Measurements from ENCODE around the gene RCVRN.

The RCVRN gene

DNA sequence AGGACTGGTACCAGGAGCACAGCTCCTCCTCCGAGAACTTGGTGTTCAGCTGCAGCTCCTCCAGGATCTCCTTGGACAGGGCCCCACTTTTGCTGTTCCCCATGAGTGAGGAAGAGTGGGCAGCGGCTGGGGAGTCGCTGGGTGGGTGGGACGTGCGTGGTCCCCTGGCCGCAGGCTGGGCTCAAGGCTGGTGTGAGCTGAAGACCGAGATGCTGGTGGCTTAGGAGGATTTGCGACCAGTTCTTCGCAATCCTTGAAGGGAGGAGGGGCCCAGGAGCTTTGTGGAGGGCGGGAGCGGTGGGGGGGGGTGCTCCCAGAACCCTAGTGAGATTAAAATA lies at the start of gene RCVRN:
Gene RCVRN, minus strand, starts transcription at position 194 of the 338 bp plus-strand sequence. Its CDS starts 91 bp downstream, at position 103.
- no peak for DNase-seq

DNA sequence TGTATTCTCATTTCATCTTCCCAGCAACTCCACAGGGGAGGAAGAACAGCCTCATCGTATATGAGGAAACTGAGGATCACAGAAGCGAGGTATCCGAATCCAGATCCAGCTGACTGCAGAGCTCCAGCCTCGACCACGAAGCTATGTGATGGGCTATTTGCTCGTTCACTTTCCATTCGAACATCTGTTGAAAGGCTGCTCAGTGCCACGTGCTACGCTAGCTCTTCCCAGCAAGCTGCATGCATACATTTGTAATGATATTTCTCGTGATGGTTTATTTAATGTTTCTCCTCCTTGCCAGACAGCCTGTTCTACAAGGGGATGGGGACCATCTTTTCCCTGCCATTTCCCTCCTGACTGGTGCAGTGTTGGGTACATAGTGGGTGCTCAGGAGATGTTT lies 48.4 kb upstream of the RCVRN start:
- DNase-seq = no peak

DNA sequence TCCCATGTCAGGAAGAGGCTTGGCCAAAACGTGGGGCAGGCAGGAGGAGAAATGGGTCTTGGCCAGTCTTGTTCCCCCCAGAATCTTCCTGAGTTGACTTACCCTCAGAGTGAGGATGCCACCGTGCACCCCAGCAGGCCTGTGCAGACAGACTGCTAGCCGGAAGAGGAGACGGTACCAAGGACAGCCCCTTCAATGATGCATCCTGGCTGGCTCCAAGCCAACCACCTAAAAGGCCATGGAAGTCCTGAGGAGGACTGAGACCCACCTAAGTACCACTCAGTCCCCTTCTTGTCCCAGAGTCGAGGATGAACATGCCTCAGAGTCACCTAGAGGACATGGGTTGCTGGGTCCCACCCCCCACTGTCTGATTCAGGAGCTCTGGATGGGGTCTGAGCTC lies 46.7 kb upstream of the RCVRN start:
- no peak for DNase-seq

DNA sequence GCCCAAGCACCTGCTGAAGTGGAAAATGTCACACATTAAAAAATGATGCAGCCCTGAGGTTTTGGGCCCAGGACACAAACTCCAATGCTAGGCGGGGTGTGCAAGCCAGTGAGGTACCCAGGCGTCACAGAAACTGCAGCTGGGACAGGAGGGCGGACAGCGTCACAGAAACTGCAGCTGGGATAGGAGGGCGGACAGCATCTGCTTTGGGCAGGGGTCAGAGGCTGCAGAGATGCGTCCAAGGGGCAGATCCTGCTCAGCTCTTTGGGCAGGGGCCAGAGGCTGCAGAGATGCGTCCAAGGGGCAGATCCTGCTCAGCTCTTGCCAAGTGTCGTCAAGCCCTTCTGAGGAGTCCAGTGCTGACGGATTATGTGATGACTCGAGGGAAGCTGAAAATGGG lies 43.9 kb upstream of the RCVRN start:
- DNase-seq = no peak

DNA sequence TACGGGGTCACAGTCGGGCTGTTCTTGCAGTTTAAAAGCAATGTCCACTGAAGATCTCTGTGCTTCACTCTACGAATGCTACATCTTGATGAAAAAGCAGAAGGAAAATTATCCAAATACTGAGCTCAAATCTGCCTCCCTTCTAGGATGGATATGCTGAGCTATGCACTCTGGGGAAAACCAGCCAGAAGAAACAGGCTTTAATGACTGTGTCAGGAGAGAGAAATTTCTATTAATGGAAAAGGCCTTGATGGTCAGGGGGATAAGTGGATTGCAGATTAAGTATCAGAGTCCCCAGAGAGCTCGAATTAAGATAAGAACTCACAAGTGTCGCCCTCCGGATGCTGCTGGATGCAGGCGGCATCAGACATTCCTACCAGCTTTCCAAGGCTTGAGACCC lies 39.6 kb upstream of the RCVRN start:
- DNase-seq = no peak

DNA sequence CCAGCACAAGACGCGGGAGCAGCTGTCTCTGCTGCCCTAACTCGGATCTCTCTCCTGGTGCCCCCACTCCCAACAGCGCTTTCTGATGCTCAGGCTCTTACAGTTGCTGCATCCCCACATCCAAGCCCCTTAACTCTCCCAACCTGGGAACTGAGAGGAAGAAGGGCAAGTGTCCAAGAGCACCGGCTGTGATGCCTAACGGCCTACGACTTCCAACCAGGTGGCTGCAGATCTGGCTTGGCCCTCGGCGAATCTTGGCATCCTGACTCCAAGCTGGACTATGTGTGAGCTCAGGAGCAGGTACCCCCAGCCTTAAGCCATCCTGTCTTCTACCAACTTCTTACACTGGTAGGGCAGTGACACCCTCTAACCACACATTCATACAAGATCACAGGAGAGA lies 38.3 kb upstream of the RCVRN start:
- no peak for DNase-seq

DNA sequence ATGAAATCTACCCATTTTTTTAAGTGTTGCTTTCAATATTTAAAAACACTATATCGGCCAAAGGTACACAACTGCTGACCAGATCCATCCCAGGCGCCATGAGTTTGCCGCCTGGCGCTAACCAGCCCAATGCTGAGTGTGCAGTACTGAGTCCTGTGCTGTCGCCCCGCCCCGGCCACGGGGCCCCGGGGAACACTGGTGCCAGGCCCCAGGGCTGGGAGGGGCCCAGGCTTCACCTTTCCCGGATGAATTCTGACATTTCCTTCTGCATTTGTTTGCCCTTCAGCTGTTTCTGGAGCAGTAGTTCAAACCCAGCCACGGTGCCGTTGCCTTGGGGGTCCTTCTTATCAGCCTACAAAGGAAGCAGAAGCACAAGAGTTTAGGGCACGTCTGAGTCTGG lies 37.8 kb upstream of the RCVRN start:
- no peak for DNase-seq

DNA sequence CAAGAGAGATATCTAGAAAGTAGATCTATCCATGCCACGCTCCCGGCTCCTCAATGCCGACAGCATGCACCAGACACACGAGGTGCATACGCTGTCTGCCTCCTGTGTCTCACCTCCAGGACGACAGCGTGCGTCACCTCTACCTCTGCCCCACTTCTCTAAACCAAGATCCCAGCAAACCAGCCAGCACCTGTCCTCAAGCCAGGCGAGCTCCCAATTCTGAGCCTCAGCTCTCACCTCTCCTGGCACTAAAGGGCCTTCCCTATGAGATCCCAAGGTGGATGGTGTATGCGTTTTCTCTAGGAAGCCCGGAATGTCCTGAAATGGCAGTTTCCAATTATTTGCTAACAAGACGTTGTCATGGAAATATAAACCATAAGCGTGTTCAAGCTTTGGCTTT lies 36.2 kb upstream of the RCVRN start:
- no peak for DNase-seq

DNA sequence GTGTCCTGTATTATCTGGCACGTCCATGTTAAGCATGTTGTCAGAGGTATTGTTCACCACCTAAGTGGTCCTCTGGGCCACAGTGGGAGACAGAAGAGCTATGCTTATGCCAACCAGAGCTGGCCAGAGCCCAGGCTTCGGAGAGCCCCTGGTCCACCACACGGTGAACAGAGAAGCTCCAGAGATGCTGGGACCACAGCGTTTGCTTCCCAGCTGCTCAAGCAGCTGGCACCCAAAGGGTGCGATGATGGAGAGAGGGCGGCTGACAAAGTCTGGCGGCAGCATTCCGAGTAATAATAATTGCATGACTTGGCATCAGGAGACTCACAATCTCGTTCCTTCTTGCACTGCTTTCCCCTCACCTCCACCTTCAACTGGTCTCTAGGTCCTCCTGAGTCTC lies 35.8 kb upstream of the RCVRN start:
- DNase-seq = no peak

DNA sequence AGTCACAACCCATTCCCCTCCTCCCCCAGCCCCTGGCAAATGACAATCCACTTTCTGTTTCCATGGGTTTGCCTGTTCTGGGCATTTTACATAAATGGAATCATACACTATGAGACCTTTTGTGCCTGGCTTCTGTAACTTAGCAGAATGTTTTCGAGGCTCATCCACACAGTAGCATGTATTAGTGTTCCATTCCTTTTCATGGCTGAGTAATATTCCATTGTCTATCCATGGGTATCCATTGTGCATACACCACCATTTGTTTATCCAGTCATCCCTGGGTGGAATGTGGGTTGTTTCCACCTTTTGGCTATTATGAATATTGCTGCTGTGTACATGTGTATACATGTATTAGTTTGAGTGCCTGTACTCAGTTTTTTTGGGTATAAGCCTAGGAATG lies 33.7 kb upstream of the RCVRN start:
- DNase-seq = no peak

DNA sequence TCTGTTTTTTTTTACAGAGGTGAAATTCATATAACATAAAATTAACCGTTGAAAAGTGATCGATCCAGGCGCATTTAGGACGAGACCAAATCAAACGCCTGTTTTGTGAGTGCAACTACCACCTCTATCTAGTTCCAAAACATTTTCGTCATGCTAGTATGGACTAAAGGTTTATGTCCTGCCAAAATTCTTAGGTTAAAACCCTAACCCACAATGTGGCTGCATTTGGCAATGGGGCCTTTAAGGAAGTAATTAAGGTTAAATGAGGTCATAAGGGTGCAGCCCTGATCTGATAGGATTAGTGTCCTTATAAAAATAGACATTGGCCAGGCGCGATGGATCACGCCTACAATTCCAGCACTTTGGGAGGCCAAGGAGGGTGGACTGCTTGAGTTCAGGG lies 32.8 kb upstream of the RCVRN start:
- DNase-seq = no peak

DNA sequence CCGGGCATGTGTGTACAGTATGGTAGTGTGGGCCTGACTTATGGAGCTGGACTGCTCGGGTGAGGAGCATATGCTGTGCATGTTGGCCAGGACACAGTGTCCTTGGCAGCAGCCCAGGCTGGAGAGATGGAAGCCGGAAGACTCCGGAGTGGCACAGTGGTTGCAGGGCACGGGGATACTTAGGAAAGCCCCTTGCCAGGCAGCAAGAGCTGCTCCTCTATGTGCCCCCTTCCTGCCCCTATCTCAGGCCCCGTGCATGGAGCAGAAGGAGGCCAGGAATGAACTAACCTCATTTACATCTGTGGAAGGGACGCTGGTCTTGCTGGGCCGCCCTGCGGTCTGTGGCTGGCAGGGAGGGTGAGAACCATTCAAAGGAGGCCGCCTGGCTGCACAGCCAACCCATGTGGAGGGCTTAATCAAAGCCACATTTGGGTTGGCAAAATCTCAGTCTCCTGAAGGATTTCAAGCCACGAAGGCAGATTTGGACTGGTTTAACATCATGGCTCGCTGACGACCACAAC lies 32.2 kb upstream of the RCVRN start:
- no peak for DNase-seq

DNA sequence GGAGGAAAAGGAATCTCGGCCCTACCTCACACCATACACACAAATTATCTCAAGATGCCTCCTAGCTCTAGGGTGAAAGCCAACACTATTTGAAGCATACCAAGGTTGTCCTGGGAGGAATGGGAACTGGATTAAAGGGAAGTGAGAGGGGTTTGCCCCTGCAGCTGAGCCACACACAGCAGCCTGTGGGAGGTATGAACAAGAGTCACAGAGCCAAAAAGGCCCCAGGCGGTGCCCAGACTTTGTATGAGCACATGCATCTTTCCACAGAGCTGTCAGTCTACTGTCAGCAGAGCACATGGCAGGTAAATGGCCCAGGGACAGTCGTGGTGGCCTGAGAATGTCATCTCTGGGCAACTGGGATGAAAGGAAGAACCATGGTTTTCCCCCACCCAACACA lies 31.0 kb upstream of the RCVRN start:
- DNase-seq = no peak

DNA sequence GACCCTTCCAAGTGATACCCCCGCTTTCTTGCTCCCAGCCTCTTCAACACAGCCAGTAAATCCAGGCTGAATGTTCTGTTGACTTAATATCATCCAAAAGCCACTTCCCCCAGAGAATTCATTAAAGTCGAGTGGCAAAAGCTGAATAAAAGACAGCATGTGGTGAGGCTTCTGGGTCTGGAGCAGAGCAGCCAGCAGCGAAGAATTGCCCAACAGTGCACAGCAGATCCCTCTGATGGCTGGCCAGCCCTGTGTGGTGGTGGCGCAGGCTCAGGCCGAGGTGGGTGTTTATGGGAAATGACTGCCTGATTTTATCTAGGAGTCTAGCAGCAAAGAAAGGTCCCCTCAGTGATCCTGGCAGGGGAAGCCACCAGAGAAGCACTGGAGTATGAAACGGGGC lies 30.3 kb upstream of the RCVRN start:
- no peak for DNase-seq

DNA sequence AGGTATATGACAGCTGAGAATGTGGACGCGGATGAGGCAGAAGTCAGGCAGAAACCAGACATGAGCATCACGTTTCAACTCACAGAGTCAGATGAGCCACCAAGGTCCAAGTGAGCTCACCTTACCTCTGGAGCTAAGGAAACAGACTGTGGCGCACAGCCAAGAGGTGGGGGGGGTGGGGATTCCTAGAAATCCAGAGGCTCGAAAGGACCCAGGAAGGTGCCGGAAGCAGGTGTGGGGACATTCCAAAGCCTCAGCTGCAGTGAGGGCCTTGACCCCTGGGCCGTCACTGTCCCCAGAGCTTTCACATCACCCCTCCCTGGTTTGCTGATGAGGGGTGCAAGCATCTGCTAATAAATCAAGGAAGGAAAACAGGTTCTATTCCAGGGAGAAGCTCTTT lies 29.3 kb upstream of the RCVRN start:
- DNase-seq = no peak

DNA sequence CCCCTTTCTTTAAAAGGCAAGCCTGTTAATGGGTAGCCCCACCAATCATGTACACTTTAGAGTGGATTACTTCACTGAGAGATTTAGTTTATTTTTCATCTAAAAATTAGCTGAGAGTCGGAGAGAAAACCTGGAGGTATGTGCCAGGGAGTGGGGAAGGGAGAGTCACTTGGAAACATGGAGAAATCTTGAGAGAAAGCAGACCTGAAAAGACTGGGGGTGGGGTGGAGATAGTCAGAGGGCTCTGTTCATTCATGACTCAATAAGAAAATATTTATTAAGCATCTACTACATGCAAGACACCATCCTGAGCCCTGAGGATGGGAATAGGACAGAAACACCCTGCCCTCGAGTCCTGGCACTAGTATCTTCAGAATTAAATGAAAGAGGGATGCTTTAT lies 27.4 kb upstream of the RCVRN start:
- DNase-seq = no peak

DNA sequence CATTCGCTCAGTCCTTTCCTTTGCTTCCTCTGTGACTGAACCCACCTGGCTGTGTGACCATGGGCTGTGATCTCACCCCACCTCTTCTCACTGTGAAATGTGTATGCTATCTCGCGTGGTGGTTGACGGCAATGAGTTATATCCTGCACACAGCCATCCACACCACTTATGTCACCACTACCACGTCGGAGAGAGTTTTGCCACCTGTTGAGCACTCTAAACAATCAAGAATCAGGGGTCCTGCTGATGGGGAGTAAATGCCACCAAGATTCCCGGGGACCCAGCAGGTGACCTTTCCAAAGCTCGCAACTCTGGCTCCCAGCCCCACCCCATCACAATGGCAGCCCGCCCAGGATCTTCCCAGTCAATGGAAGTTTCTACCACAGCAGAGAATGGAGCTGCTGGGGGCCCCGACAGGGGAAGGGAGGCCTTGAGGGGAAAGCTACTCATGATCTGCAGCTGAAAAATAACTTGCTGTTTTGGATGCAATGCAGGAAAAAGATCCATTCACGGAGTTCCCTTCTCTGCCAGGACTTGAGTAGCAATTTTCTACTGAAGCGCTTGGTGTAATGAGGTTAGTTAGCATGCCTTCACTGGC lies 26.2 kb upstream of the RCVRN start:
- no peak for DNase-seq

DNA sequence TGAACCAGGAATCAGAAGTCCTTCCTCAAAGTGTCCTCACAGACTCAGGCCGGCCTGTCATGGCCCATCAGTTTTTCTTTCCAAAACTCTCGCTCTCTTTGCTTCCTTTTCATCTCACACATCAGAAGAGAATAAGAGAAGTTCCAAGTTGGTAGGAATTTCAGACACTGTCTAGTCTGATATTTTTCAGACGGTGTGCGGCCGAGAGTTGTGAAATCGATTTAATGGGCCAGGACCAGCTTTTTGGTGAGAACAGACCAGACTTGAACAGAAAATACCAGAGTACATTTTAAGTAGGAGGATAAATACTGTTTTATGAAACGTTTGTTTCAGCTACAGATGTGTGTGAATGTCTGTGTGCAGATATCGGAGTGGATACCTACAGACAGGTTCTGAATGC lies 24.8 kb upstream of the RCVRN start:
- no peak for DNase-seq

DNA sequence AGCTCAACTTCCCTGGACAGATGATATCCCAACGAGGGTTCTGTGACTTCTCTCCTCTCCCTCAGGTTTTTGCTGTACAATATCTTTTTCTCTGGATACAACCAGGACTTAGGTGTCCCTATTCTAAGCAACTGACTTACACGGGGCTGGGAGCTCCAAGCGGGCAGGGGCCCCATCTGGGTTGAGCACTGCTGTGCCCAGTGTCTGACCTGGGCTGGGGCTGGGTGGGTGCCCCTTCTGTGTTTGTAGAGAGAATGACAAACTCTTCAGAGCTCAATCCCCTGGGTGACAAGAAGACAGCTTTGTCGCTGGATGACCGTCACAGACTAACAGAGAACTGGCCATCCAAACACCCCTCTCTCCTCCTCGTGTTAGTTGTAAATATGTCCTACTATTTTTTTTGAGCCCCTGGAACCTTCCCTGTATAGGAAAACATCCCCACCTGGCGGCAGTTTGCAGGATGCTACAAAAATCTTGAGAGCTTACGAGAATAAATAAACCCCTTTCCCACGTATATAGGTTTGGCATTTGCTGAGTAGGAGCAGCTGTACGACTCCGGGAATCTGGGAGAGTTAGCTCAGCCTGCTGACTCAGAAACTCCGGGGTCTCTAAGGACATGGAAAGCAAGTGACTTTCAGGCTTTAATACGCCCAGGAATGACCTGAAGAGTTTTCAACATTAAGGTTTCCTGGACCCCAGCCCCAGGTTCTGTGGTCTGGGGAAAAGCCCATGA lies 23.7 kb upstream of the RCVRN start:
- no peak for DNase-seq

DNA sequence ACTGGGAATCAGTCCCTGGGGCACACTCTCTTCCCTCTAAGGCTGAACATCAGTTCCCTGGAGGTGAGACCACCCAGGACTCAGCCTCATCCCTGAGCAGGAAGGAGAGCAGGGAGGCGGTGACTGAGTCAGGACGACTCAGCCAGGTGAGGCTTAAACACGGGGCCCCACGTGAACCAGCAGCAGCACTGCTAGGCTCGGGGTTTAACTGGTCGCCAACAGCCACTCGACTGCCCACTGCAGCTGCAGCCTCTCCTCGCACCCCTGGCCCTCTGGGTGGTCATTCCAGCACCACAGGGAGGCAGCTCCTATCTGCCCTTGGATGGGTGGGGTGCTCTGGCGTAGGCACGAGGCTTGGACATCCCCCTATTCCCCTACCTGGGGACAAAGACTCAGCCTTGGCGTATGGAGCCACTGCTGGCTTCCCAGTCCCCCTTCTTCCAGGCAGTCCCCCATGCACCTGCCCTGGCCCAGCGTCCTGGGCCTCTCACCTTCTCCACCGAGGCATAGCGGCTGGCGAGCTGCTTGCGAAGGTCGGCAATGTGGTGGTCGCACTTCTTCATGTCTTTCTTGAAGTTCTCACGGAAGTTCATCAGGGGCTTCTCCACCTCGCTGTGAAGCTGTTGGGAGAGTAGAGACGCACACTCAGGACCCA lies 21.2 kb upstream of the RCVRN start:
- no peak for DNase-seq

DNA sequence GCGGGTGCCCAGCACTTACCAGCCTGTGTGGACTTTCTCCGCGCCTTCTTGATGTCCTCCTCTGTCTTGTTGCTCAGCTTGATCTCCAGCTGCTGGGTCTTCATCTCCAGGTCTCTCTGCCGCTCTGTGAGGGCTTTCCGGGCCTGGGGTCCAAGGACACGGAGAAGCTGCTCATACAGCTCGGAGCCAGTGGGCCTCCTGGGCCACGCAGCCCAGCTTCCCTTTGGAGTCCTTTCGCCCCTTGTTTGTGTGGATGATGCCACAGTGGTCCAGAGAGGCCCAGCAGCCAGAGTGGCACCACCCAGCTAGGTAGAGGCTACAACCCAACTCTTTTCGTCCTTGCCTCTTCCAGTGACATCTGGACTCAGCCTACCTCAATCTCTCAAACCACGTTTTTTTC lies 20.4 kb upstream of the RCVRN start:
- DNase-seq = no peak

DNA sequence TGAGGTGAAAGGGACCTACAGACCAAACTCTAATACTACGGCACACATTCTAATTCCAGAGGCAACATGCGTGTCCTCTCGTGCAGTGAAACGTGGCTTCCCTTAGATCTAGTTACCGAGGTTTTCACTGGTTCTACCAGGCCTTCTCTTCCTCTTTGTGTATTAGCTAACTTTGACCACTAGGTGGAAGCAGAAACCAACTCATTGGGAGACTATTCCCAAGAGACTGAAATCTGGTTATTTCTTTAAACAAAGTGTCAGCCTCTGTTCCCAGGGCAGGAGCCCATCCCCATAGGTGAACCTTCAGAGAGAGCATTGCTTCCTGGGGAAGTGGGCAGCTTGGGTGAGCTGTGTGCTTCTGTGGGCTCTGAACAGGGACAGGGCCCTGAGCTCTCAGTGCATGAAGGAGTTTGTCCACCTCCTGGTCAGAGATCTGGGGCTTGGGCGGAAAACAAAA lies 19.7 kb upstream of the RCVRN start:
- DNase-seq = no peak

DNA sequence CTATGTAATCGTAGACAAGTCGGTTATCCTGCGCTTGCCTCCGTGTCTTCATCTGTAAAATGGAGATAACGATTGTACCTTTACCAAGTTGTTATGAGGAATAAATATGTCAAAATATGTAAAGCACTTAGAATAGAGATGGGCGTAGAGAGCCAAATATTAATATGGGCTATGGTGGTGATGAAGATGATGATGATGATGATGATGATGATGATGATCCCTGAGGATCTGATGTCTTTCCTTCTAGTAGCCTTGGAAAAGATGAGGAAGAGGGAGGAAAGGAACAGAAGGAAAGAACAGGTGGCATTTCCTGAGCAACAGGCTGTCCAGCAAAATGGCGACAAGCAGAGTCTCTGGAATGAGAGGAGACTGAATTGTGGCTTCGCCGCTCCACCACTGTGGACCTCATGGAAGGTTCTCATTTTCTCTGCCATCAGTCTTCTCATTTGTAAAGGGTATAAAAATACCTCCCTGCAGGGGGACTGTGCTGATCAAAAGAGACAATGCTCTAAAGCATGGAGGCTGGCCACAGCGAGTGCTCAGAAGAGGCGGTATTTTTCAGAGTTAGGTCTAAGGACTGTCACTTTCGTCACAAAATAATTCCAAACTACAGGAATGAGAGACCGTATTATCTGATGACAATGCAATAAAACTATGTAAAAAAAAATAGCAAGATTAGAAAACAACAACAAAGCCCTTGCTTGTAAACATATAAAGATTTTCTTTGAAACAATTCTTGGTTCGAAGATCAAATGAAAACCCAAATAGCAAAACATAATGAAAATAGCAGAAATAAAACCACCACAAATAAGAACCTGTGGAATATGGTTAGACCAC lies 17.2 kb upstream of the RCVRN start:
- no peak for DNase-seq

Data from activated CD4-positive, alpha-beta T cell treated with anti-CD3 and anti-CD28 coated beads for 48 hours (primary cell).